Hepatocyte (in vitro differentiated cells): ENCODE measurements around the gene CNTNAP2.

ENCODE experiments used
- CTCF ChIP-seq: fragments of 200-600 bp; sonication (generic); IDR thresholded peaks from 2 replicates; pipeline ENCODE4 v1.5.1; 2016; ENCODE audit warnings: antibody characterized with exemption, mild to moderate bottlenecking; ENCODE audit not compliant: poor library complexity
- EZH2 ChIP-seq: fragments of 200-600 bp; sonication (generic); IDR thresholded peaks from 2 replicates; pipeline ENCODE4 v1.6.1; 2016; ENCODE audit warnings: antibody characterized with exemption, mild to moderate bottlenecking, borderline replicate concordance

- TF ChIP-seq CTCF (no peak), EZH2 (no peak)
Observed at GRCh38 chr7:147183276-147183675, 1066.7 kb downstream of the CNTNAP2 start.
